Psoas muscle (tissue), 8 donors: Measurements from ENCODE around the gene HASPIN. TPM values are rescaled to one million over a fixed set of nuclear protein-coding genes. Genes with fewer than 3 reads are reported as not detected.
"Not testable (repeated sequence)": the region's sequence is repeated elsewhere in the genome, so short reads cannot be mapped to it uniquely, and the experiment has no call there.

Experiments
- ATAC-seq, 4 donors: fragments of 200-7000 bp; cut with Tn5 transposase; one replicate each; pipeline ENCODE4 v1.9.1; 2020; ENCODE audit warnings: moderate library complexity in 3 of 4, mild to moderate bottlenecking in 2 of 4
- DNase-seq, 2 donors: peaks; one replicate each; pipeline ENCODE4 v3.0.0-alpha.2; 2020
- H3K27ac ChIP-seq: fragments of 200-600 bp; one replicate; pipeline ENCODE4 v1.8.0; 2022
- H3K27me3 ChIP-seq, 3 donors: fragments of 200-600 bp in 1 of 3; one replicate each; pipeline versions ENCODE4 v1.6.1 to v1.8.0; 2013 to 2022; ENCODE audit warnings: low read length in 2 of 3, mild to moderate bottlenecking in 2 of 3, moderate library complexity in 1 of 3; ENCODE audit not compliant: insufficient read depth in 3 of 3
- H3K36me3 ChIP-seq, 2 donors: fragments of 200-600 bp in 1 of 2; one replicate each; pipeline versions ENCODE4 v1.6.1 to v1.8.0; 2013 to 2022; ENCODE audit warnings: low read depth in 1 of 2, mild to moderate bottlenecking in 1 of 2, moderate library complexity in 1 of 2; ENCODE audit not compliant: insufficient read depth in 1 of 2
- H3K4me1 ChIP-seq: fragments of 200-600 bp; one replicate; pipeline ENCODE4 v1.8.0; 2022
- H3K4me3 ChIP-seq: fragments of 200-600 bp; one replicate; pipeline ENCODE4 v1.8.0; 2022; ENCODE audit warnings: mild to moderate bottlenecking
- H3K9me3 ChIP-seq: fragments of 200-600 bp; one replicate; pipeline ENCODE4 v1.8.0; 2022
- WGBS, 3 donors: extraction: QIAGEN DNeasy Blood & Tissue Kit; methylation state at CpG; one replicate each; pipeline versions ENCODE4 v1.1.6 to v1.1.7; 2013; 5-methylcytosine and 5-hydroxymethylcytosine counted together
- intact Hi-C, 2 donors: fragments of 100-400 bp; cut with DNase I; formaldehyde crosslinking; loops; one replicate each; pipeline versions ENCODE4 v1.11.0 to v1.14.2; 2022
- polyA plus RNA-seq, 3 donors: library from polyadenylated mRNA; stranded (reverse); fragments of 200-250 nt; gene quantifications; one replicate each; pipeline ENCODE4 v1.2.3, GENCODE V29; 2013
- total RNA-seq, 4 donors: library from RNA; stranded (reverse); fragmentation: NEBNext Ultra II Directional in 2 of 4; extraction: Animal tissue kit (Norgen Biotek cat#: 25700) in 2 of 4; gene quantifications; one replicate each; pipeline versions ENCODE4 v1.2.1 to v1.2.4, GENCODE V29; 2021 to 2023
- TF ChIP-seq, protein P1 (sequence below): fragments of 200-600 bp; IDR thresholded peaks from one replicate; pipeline ENCODE4 v1.8.0; 2022; ENCODE audit warnings: antibody characterized with exemption
- donor health status: healthy with polysubstance abuse.
- donor health status: DM: no; HTN: no; CAD: no; lungs with moderate emphysema.
- donor health status: Bipolar disorder and iron deficiency.
- donor health status: healthy.
- donor health status: DM: yes; HTN: yes; CAD: no.
- donor health status: DM: no; HTN: no; CAD: no.
- donor health status: DM: no; HTN: no; CAD: no.
- donor health status: DM: yes; HTN: yes; CAD: no.

Gene HASPIN
- total and polyA plus RNA-seq, 7 donors, result 0.15 to 2.7 (median 1.1) TPM

DNA sequence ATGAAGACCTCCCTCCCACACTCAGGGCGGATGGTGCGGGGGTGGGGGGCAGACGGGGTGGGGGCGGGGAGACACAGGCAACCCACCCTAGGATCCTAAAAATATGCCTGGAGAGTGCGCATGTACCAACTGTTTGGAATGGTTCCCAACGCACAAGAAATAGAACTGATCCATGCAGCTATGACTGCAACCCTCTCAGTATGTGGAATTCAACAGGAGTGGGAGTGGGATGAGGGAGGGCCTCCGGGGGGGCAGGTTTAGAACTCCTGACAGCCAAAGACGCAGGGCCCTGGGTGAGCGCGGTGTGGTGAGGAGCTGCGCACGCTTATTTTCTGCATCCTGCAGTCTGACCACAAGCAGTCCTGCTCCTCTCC, 26.6 kb upstream of the HASPIN start:
- ATAC-seq (peak; percentile 31 to 49 (median 46)), DNase-seq (peak in 1 of 2 donors; percentile 57)
- WGBS, 3 donors, result 31 to 42% (median 32%) methylated on average over 11 to 12 of the region's 12 CpGs
- H3K4me1 ChIP-seq, result peaks cover 9% of the 10 kb centered on the region
- peaks cover 0 to 11% of the 10 kb centered on the region in 2 donors for H3K36me3 ChIP-seq
- H3K27me3 ChIP-seq, result no peaks in the 10 kb centered on the region
- TF ChIP-seq, protein P1, sequence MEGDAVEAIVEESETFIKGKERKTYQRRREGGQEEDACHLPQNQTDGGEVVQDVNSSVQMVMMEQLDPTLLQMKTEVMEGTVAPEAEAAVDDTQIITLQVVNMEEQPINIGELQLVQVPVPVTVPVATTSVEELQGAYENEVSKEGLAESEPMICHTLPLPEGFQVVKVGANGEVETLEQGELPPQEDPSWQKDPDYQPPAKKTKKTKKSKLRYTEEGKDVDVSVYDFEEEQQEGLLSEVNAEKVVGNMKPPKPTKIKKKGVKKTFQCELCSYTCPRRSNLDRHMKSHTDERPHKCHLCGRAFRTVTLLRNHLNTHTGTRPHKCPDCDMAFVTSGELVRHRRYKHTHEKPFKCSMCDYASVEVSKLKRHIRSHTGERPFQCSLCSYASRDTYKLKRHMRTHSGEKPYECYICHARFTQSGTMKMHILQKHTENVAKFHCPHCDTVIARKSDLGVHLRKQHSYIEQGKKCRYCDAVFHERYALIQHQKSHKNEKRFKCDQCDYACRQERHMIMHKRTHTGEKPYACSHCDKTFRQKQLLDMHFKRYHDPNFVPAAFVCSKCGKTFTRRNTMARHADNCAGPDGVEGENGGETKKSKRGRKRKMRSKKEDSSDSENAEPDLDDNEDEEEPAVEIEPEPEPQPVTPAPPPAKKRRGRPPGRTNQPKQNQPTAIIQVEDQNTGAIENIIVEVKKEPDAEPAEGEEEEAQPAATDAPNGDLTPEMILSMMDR, result no peak
- H3K4me3 ChIP-seq, result peak overlapping the region; percentile 86
- no peaks in the 10 kb centered on the region for H3K9me3 ChIP-seq
- H3K27ac ChIP-seq, result peak overlapping the region; percentile 95
- intact Hi-C loops, result no loop called here

DNA sequence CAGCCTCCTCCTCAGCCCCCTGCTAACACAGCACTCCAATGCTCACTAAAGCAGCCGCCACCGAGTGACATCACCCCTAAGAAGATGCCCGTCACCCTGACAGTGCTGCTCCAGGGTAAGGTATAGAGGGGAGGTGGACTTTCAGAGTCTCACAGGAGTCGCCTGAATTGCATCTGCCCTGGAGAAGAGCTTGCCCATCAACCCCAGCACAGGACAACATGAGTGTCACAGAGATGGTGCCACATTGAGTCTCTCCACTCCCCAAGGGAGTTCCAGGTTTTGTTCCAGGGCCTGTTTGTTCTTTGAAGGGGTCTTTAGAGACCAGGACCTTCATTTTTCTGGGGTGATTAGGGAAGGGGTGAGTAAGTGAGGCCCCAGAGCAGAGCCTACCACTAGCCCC, 25.6 kb upstream of the HASPIN start:
- Histone ChIP-seq H3K4me3 (no peak overlapping the region), H3K9me3 (no peaks in the 10 kb centered on the region), H3K36me3 (peaks cover 0 to 14% of the 10 kb centered on the region in 2 donors), H3K27ac (peak overlapping the region; percentile 95), H3K27me3 (no peaks in the 10 kb centered on the region), H3K4me1 (peaks cover 9% of the 10 kb centered on the region)
- intact Hi-C loops, result no loop called here
- 82 to 93% (median 83%) methylated on average over 4 of the region's 4 CpGs for WGBS, 3 donors
- ATAC-seq, result no peak
- TF ChIP-seq, protein P1, result no peak
- no peak for DNase-seq

DNA sequence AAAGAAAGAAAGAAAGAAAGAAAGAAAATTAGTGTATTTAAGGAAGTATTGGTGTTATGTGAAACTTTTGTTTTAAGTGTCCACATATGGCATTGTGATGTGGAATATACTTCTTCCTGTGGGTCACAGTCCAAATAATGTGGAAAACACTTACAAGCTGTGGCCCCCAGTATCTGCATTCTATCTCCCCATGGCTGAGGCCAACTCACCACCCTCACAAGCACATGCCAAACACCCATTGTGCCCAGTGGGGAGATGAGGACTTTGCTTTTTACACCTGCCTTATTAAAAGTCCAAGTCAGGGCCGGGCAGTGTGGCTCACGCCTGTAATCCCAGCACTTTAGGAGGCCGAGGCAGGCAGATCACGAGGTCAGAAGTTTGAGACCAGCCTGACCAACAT, 23.8 kb upstream of the HASPIN start:
- DNase-seq (no peak), ATAC-seq (no peak)
- Histone ChIP-seq H3K27ac (no peak overlapping the region), H3K27me3 (no peaks in the 10 kb centered on the region), H3K4me1 (no peaks in the 10 kb centered on the region), H3K36me3 (peaks cover 0 to 14% of the 10 kb centered on the region in 2 donors), H3K4me3 (no peak overlapping the region), H3K9me3 (no peaks in the 10 kb centered on the region)
- WGBS, 3 donors, result 86 to 93% (median 89%) methylated on average over 4 of the region's 4 CpGs
- intact Hi-C loops, result no loop called here
- TF ChIP-seq, protein P1, result no peak

DNA sequence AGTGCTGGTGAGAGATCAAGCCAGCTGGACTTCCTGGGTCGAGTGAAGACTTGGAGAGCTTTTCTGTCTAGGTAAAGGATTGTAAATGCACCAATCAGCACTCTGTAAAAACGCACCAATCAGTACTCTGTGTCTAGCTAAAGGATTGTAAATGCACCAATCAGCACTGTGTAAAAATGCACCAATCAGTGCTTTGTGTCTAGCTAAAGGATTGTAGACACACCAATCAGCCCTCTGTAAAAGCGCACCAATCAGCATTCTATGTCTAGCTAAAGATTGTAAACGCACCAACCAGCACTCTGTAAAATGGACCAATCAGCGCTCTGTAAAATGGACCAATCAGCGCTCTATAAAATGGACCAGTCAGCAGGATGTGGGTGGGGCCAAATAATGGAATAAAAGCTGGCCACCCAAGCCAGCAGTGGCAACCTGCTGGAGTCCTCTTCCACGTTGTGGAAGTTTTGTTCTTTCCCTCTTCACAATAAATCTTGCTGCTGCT, 21.6 kb upstream of the HASPIN start:
- peaks cover 0 to 14% of the 10 kb centered on the region in 2 donors for H3K36me3 ChIP-seq
- intact Hi-C loops, H3K27me3 ChIP-seq, H3K27ac ChIP-seq, DNase-seq, H3K9me3 ChIP-seq, ATAC-seq, H3K4me1 ChIP-seq, H3K4me3 ChIP-seq: not testable (repeated sequence)
- WGBS, 3 donors, result 83 to 94% (median 84%) methylated on average over 7 of the region's 7 CpGs

DNA sequence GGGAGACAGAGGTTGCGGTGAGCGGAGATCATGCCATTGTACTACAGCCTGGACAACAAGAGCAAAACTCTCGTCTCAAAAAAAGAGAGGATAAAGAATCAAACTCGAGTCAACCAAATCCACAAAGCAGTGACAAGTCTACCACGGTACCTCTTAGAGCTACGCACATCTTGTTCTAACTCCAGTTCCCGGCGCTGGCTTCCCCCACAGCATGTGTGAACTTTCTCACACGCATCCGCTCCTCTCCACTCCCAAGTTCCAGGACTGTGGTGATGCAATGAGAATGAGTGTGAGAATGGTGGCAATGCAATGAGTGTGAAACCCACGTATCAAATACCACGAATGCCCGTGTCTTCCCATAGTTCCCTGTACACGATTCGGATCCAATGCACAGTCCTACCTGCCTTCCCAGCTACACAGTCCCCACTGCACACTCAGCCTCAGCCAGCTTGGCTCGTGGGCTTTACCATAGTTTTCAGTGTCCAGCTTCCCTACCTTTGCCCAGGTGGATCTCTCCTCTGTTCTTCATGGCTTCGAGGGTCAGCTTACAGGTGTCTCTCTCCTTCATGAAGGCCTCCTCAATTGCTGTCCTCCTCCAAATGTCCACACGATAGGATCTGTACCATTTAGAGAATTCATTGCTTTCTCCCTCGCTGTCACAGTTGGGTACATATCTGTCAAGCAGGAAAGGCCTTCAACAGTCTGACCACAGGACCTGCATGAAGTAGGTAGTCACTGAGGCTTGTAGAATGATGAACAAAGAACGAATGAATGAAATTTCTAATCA, 18.6 kb upstream of the HASPIN start:
- H3K27me3 ChIP-seq, result no peaks in the 10 kb centered on the region
- ATAC-seq, result peak in 3 of 4 donors; percentile 25 to 41 (median 35)
- TF ChIP-seq, protein P1, result no peak
- H3K27ac ChIP-seq, result peak overlapping the region; percentile 59
- peak overlapping the region; percentile 17 for H3K4me3 ChIP-seq
- intact Hi-C loops, result no loop called here
- H3K9me3 ChIP-seq, result no peaks in the 10 kb centered on the region
- no peak for DNase-seq
- WGBS, 3 donors, result 81 to 88% (median 83%) methylated on average over 20 of the region's 20 CpGs
- H3K36me3 ChIP-seq, result peaks cover 0 to 6% of the 10 kb centered on the region in 2 donors
- no peaks in the 10 kb centered on the region for H3K4me1 ChIP-seq

DNA sequence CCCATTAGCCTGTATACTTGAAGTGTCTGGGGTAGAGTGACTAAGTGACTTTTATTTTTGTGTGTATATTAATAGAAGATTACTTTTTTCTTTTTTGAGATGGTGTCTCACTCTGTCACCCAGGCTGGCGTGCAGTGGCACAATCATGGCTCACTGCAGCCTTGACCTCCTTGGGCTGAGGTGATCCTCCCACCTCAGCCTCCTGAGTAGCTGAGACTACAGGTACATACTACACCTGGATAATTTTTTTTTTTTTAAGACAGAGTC, 18.1 kb upstream of the HASPIN start:
- H3K27me3 ChIP-seq, H3K36me3 ChIP-seq, H3K9me3 ChIP-seq, intact Hi-C loops, H3K4me1 ChIP-seq, DNase-seq: not testable (repeated sequence)
- peak; percentile 45 to 83 (median 76) for ATAC-seq
- Histone ChIP-seq H3K4me3 (peak overlapping the region; percentile 17), H3K27ac (peak overlapping the region; percentile 59)
- WGBS, 3 donors, result 50 to 84% (median 78%) methylated on average over 1 of the region's 1 CpG
